CD14-positive monocyte (primary cell): ENCODE data around the gene ARCN1. TPM values are rescaled to one million over a fixed set of nuclear protein-coding genes. Genes with fewer than 3 reads are reported as not detected.

ENCODE experiments used
- DNase-seq, 3 donors: peaks; one replicate each; pipeline ENCODE4 v3.0.0-alpha.2; 2011 to 2022
- H2AFZ ChIP-seq: 2 replicates; pipeline ENCODE4 v1.6.0; 2012; ENCODE audit warnings: mild to moderate bottlenecking, low read depth, low read length, inconsistent platforms; ENCODE audit not compliant: insufficient read depth, poor library complexity, severe bottlenecking
- H3K27ac ChIP-seq, 2 donors: 1 replicate in 1 of 2; 2 replicates in 1 of 2; pipeline ENCODE4 v1.5.1; 2012 to 2013; ENCODE audit warnings: low read length in 2 of 2, control low read depth in 1 of 2, inconsistent platforms in 1 of 2, low read depth in 1 of 2, mild to moderate bottlenecking in 1 of 2
- H3K27me3 ChIP-seq, 2 donors: one replicate each; pipeline versions ENCODE4 v1.6.0 to v1.6.1; 2011 to 2013; ENCODE audit warnings: low read length in 2 of 2; ENCODE audit not compliant: control insufficient read depth in 2 of 2, insufficient read depth in 2 of 2
- H3K36me3 ChIP-seq, 2 donors: replicated peaks in 1 of 2; 1 replicate in 1 of 2; 2 replicates in 1 of 2; pipeline versions ENCODE4 v1.5.1 to v1.6.1; 2012 to 2013; ENCODE audit warnings: low read length in 2 of 2, control low read depth in 1 of 2, inconsistent platforms in 1 of 2, mild to moderate bottlenecking in 1 of 2; ENCODE audit not compliant: insufficient read depth in 2 of 2, control insufficient read depth in 1 of 2
- H3K4me1 ChIP-seq, 2 donors: 1 replicate in 1 of 2; 2 replicates in 1 of 2; pipeline versions ENCODE4 v1.5.1 to v1.6.1; 2012 to 2013; ENCODE audit warnings: low read length in 2 of 2, control low read depth in 1 of 2, inconsistent platforms in 1 of 2, mild to moderate bottlenecking in 1 of 2, moderate library complexity in 1 of 2; ENCODE audit not compliant: insufficient read depth in 2 of 2, control insufficient read depth in 1 of 2
- H3K4me2 ChIP-seq: replicated peaks from 2 replicates; pipeline ENCODE3; 2012; ENCODE audit warnings: low read length, moderate library complexity, mild to moderate bottlenecking; ENCODE audit not compliant: poor library complexity, severe bottlenecking; ENCODE audit errors: extremely low read depth
- H3K4me3 ChIP-seq, 3 experiments: fragments of 200-600 bp in 1 of 3; sonication (generic) in 1 of 3; replicated peaks in 1 of 3; 1 replicate in 2 of 3; 2 replicates in 1 of 3; pipeline ENCODE4 v1.5.1; 2011 to 2013; ENCODE audit warnings: low read length in 3 of 3, mild to moderate bottlenecking in 3 of 3, control low read depth in 2 of 3, low read depth in 2 of 3, inconsistent platforms in 1 of 3, moderate library complexity in 1 of 3
- H3K79me2 ChIP-seq: 2 replicates; pipeline ENCODE4 v1.6.0; 2012; ENCODE audit warnings: mild to moderate bottlenecking, control low read depth, inconsistent platforms, low read length, moderate library complexity; ENCODE audit not compliant: insufficient read depth
- H3K9ac ChIP-seq: 2 replicates; pipeline ENCODE4 v1.6.0; 2017; ENCODE audit warnings: low read length, mild to moderate bottlenecking; ENCODE audit not compliant: insufficient read depth, poor library complexity, severe bottlenecking
- H3K9me3 ChIP-seq, 2 donors: replicated peaks in 1 of 2; 1 replicate in 1 of 2; 2 replicates in 1 of 2; pipeline versions ENCODE4 v1.5.1 to v1.6.1; 2012 to 2013; ENCODE audit warnings: low read length in 2 of 2, control low read depth in 1 of 2; ENCODE audit not compliant: control insufficient read depth in 1 of 2, insufficient read depth in 1 of 2
- H4K20me1 ChIP-seq: 2 replicates; pipeline ENCODE4 v1.6.0; 2012; ENCODE audit warnings: mild to moderate bottlenecking, low read length, control low read depth, moderate library complexity; ENCODE audit not compliant: insufficient read depth
- H3K27ac Mint-ChIP-seq, 7 donors: one replicate each; pipeline ENCODE4 v1.8.0; 2020; ENCODE audit warnings: mild to moderate bottlenecking in 7 of 7, mixed read lengths in 7 of 7, moderate library complexity in 6 of 7, inconsistent platforms in 2 of 7
- H3K27me3 Mint-ChIP-seq, 3 donors: one replicate each; pipeline ENCODE4 v1.8.0; 2021 to 2022; ENCODE audit warnings: low read depth in 3 of 3, mild to moderate bottlenecking in 3 of 3, mixed read lengths in 3 of 3, moderate library complexity in 3 of 3, inconsistent platforms in 1 of 3
- H3K36me3 Mint-ChIP-seq, 2 donors: one replicate each; pipeline ENCODE4 v1.8.0; 2020; ENCODE audit warnings: mixed read lengths in 2 of 2, inconsistent platforms in 1 of 2, mild to moderate bottlenecking in 1 of 2
- H3K4me1 Mint-ChIP-seq: one replicate; pipeline ENCODE4 v1.8.0; 2020; ENCODE audit warnings: mild to moderate bottlenecking, mixed read lengths
- H3K4me3 Mint-ChIP-seq, 2 donors: one replicate each; pipeline ENCODE4 v1.8.0; 2020; ENCODE audit warnings: mild to moderate bottlenecking in 2 of 2, mixed read lengths in 2 of 2, moderate library complexity in 1 of 2
- H3K9me3 Mint-ChIP-seq, 7 donors: one replicate each; pipeline ENCODE4 v1.8.0; 2020 to 2022; ENCODE audit warnings: mixed read lengths in 7 of 7, mild to moderate bottlenecking in 6 of 7, moderate library complexity in 6 of 7, inconsistent platforms in 2 of 7
- CTCF ChIP-seq: fragments of 200-600 bp; IDR thresholded peaks from one replicate; pipeline ENCODE4 v1.8.0; 2022; ENCODE audit warnings: antibody characterized with exemption, mild to moderate bottlenecking
- WGBS: methylation state at CpG from one replicate; pipeline ENCODE4 v1.1.5; 2013; ENCODE audit warnings: missing lambda C conversion rate; ENCODE audit not compliant: insufficient coverage; 5-methylcytosine and 5-hydroxymethylcytosine counted together
- intact Hi-C, 2 donors: fragments of 100-400 bp; cut with micrococcal nuclease; formaldehyde crosslinking; loops; one replicate each; pipeline versions ENCODE4 v1.15.0 to v1.15.1; 2023
- polyA plus RNA-seq, 3 donors: library from polyadenylated mRNA; depleted of rRNA in 1 of 3; unstranded in 2 of 3; stranded (reverse) in 1 of 3; fragments of 300-500 nt in 2 of 3; fragments of >200 nt in 1 of 3; fragmentation: Illumina TruSeq in 2 of 3; gene quantifications; 1 replicate in 2 of 3; 2 replicates in 1 of 3; pipeline ENCODE4 v1.2.3, GENCODE V29; 2012 to 2021

Gene ARCN1
- polyA plus RNA-seq, 3 donors, result 36.1 to 101 (median 79.7) TPM

- peaks cover 0 to 2% (median 0%) of the 10 kb centered on the region in 7 donors for H3K9me3 Mint-ChIP-seq
- H3K36me3 Mint-ChIP-seq, result peaks cover 0 to 2% of the 10 kb centered on the region in 2 donors
- Histone ChIP-seq H2AFZ (no peak overlapping the region), H4K20me1 (no peaks in the 10 kb centered on the region), H3K9me3 (no peaks in the 10 kb centered on the region), H3K36me3 (no peaks in the 10 kb centered on the region), H3K27me3 (peaks cover 1 to 9% of the 10 kb centered on the region in 2 donors), H3K4me2 (no peak overlapping the region), H3K9ac (no peak overlapping the region), H3K4me1 (peaks cover 7 to 14% of the 10 kb centered on the region in 2 donors), H3K27ac (no peak overlapping the region), H3K79me2 (no peaks in the 10 kb centered on the region), H3K4me3 (no peak overlapping the region)
- intact Hi-C loops, result no loop called here
- DNase-seq, result no peak
- H3K4me1 Mint-ChIP-seq, result peaks cover 7% of the 10 kb centered on the region
- no peak overlapping the region for H3K27ac Mint-ChIP-seq
- WGBS, result 100% methylated on average over 1 of the region's 9 CpGs
- peaks cover 8 to 19% (median 16%) of the 10 kb centered on the region in 3 donors for H3K27me3 Mint-ChIP-seq
- TF ChIP-seq CTCF, result no peak
- no peak overlapping the region for H3K4me3 Mint-ChIP-seq
Measured at GRCh38 chr11:118535261-118535660, 36.9 kb upstream of the ARCN1 start.

DNA sequence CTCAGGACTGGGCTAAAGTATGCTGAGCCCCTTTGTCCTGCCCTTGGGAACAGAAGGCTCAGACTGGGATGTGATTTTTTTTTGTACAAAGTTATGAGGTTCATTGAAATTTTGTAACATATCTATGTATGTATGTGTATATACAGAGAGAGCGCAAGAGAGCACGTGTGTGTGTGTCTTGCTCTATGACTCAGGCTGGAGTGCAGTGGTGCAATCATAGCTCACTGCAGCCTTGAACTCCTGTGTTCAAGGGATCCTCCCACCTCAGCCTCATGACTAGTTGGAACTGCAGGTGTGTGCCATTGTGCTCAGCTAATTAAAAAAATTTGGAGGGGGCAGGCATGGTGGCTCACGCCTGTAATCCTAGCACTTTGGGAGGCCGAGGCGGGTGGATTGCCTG, 35.5 kb upstream of the ARCN1 start:
- H3K27ac Mint-ChIP-seq, result no peak overlapping the region
- Histone ChIP-seq H3K27ac (no peak overlapping the region), H3K27me3 (peaks cover 0 to under 1% of the 10 kb centered on the region in 2 donors), H3K9ac (no peak overlapping the region), H3K4me1 (no peaks in the 10 kb centered on the region), H4K20me1 (no peaks in the 10 kb centered on the region), H3K9me3 (no peaks in the 10 kb centered on the region), H3K79me2 (no peaks in the 10 kb centered on the region), H3K36me3 (no peaks in the 10 kb centered on the region), H2AFZ (no peak overlapping the region), H3K4me2 (no peak overlapping the region), H3K4me3 (no peak overlapping the region)
- WGBS, result 100% methylated on average over 2 of the region's 5 CpGs
- peaks cover 0 to 4% of the 10 kb centered on the region in 2 donors for H3K36me3 Mint-ChIP-seq
- H3K4me3 Mint-ChIP-seq, result no peak overlapping the region
- DNase-seq, result no peak
- peaks cover 1% of the 10 kb centered on the region for H3K4me1 Mint-ChIP-seq
- H3K27me3 Mint-ChIP-seq, result peaks cover under 1 to 7% (median 5%) of the 10 kb centered on the region in 3 donors
- no peak for TF ChIP-seq CTCF
- intact Hi-C loops, result no loop called here
- no peaks in the 10 kb centered on the region for H3K9me3 Mint-ChIP-seq
